ENCODE data around the gene PLCZ1. TPM values are rescaled to one million over a fixed set of nuclear protein-coding genes. Genes with fewer than 3 reads are reported as not detected.

PLCZ1 gene
- total RNA-seq, 4 donors from 2014 or later = not detected

GRCh38 chr12:18723752-18724151, 14.1 kb downstream of the PLCZ1 start:
- ATAC-seq (ENCODE audit: low FRiP score) = no peak
- TF ChIP-seq, protein P1, sequence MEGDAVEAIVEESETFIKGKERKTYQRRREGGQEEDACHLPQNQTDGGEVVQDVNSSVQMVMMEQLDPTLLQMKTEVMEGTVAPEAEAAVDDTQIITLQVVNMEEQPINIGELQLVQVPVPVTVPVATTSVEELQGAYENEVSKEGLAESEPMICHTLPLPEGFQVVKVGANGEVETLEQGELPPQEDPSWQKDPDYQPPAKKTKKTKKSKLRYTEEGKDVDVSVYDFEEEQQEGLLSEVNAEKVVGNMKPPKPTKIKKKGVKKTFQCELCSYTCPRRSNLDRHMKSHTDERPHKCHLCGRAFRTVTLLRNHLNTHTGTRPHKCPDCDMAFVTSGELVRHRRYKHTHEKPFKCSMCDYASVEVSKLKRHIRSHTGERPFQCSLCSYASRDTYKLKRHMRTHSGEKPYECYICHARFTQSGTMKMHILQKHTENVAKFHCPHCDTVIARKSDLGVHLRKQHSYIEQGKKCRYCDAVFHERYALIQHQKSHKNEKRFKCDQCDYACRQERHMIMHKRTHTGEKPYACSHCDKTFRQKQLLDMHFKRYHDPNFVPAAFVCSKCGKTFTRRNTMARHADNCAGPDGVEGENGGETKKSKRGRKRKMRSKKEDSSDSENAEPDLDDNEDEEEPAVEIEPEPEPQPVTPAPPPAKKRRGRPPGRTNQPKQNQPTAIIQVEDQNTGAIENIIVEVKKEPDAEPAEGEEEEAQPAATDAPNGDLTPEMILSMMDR (IDR thresholded peaks at IDR 0.05) = no peak
- no peak for DNase-seq (ENCODE audit: low spot score)

- ATAC-seq (ENCODE audit: low FRiP score) = no peak
- no peak for DNase-seq (ENCODE audit: low spot score)
- TF ChIP-seq, protein P1 (IDR thresholded peaks at IDR 0.05) = no peak
Measured at GRCh38 chr12:18721452-18721851, 16.4 kb downstream of the PLCZ1 start.

DNA sequence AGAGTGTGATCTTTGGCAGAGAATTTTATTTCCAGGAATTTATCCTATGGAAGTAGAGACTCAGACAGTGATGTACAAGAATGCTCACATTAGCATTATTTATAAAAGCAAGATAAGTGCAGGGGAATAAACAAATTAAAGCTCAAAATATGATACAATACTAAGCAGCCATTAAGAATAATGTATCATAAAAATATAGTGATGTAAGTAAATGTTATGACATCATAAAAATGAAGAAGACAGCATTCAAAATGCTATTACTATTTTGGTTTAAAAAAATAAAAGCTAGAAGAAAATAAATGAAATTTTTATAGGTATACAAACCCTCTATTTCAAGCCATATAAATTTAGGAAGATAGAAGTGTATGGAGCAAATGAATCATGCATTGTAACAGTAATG, 17.1 kb downstream of the PLCZ1 start:
- TF ChIP-seq, protein P1 (IDR thresholded peaks at IDR 0.05) = no peak
- no peak for DNase-seq (ENCODE audit: low spot score)
- ATAC-seq (ENCODE audit: low FRiP score) = no peak

- TF ChIP-seq, protein P1 (IDR thresholded peaks at IDR 0.05) = no peak
- DNase-seq (ENCODE audit: low spot score) (no peak), ATAC-seq (ENCODE audit: low FRiP score) (no peak)
Measured at GRCh38 chr12:18719922-18720510, 17.8 kb downstream of the PLCZ1 start.

DNA sequence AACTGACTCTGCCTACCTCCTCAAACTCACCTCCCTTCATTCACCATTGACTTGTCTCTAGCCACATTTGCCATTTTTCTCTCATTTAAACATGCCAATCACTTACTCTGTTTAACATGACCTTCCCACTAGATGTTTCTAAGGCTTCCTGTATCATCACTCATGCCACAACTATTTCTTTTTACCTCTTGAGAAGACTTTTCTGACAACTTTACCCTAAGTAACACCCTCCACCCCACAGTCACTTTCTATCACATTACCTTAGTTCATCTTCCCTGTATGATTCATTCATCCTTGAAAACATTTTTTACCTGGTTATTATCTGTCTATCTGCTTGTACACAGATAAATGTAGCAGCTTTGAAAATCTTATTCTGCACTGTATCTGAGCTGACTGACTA, 19.4 kb downstream of the PLCZ1 start:
- ATAC-seq (ENCODE audit: low FRiP score) = no peak
- TF ChIP-seq, protein P1 (IDR thresholded peaks at IDR 0.05) = no peak
- DNase-seq (ENCODE audit: low spot score) = no peak

DNA sequence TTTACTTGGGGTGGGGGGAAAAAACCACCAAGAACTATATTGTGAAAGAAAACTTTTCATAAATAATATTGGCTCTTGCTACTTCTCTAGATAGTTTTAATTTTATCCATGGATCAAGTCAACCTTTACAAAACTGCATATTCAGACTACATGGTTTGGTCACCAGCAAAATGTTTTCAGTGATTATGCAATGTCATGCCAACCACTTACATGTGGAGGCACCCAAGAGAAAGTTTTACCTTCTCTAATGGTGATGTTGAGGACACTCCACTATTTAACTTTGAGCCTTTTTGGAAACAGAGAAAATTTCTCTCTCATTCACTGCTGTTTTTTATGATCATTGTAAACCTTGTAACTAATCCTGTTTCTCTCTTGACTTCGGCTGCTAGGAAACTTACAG, 21.6 kb downstream of the PLCZ1 start:
- DNase-seq (ENCODE audit: low spot score) (no peak), ATAC-seq (ENCODE audit: low FRiP score) (no peak)
- TF ChIP-seq, protein P1 (IDR thresholded peaks at IDR 0.05) = no peak

DNA sequence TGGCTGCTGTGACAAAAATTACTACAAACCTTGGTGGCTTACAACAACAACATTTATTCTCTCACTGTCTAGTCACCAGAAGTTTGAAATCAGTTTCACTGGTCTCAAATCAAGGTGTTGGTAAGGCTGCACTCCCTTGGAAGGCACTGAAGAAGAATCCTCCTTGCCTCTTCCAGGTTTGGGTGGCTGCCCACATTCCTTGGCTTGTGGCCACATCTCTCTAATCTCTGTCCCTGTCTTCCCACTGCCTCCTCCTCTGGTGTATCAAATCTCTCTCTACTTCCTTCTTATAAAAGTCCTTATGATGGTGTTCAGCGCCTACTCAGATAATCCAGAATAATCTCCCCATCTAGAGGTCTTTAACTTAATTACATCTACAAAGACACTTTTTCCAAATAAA, 31.0 kb downstream of the PLCZ1 start:
- TF ChIP-seq, protein P1 (IDR thresholded peaks at IDR 0.05) = no peak
- DNase-seq (ENCODE audit: low spot score) = no peak
- ATAC-seq (ENCODE audit: low FRiP score) = no peak
